GM12874 (cell line): ENCODE measurements around the gene ACO1.

Experiments used
- CTCF ChIP-seq: IDR thresholded peaks from 2 replicates; pipeline ENCODE4 v1.5.1; 2011; ENCODE audit warnings: low read depth, mild to moderate bottlenecking, control low read depth, low read length, moderate library complexity; ENCODE audit not compliant: insufficient read depth

Gene ACO1

GRCh38 chr9:32371679-32372078 is 12.8 kb upstream of the ACO1 start:
- TF ChIP-seq CTCF: no peak

GRCh38 chr9:32376285-32376684 is 8.2 kb upstream of the ACO1 start:
- no peak for TF ChIP-seq CTCF

GRCh38 chr9:32378496-32378895 is 5.9 kb upstream of the ACO1 start:
- peak; percentile 69 for TF ChIP-seq CTCF

GRCh38 chr9:32378993-32379729 is 5.3 kb upstream of the ACO1 start:
- peak; percentile 65 for TF ChIP-seq CTCF

- TF ChIP-seq CTCF: no peak
These were observed 3.5 kb upstream of the ACO1 start for GRCh38 chr9:32380944-32381343.

GRCh38 chr9:32382565-32383320 is 1.7 kb upstream of the ACO1 start:
- no peak for TF ChIP-seq CTCF

GRCh38 chr9:32384002-32384363 is 460 bp upstream of the ACO1 start:
- TF ChIP-seq CTCF: no peak
